SU-DHL-6 (cell line): ENCODE data around the gene ZNF224.

Experiments used
- H2AFZ ChIP-seq: fragments of 200-600 bp; sonication (generic); 2 replicates; pipeline ENCODE4 v1.6.1; 2014; ENCODE audit warnings: low read depth, mild to moderate bottlenecking, moderate library complexity, mixed read lengths, antibody characterized with exemption, low read length; ENCODE audit not compliant: severe bottlenecking
- H3F3A ChIP-seq: fragments of 200-600 bp; shearing (Covaris generic); 2 replicates; pipeline ENCODE4 v1.6.0; 2016; ENCODE audit warnings: antibody characterized with exemption, mild to moderate bottlenecking; ENCODE audit not compliant: insufficient read depth
- H3K27ac ChIP-seq: fragments of 200-600 bp; sonication (generic); 2 replicates; pipeline ENCODE4 v1.5.1; 2016; ENCODE audit warnings: low read depth, mild to moderate bottlenecking, low read length, moderate library complexity, mixed read lengths
- H3K27me3 ChIP-seq: fragments of 200-600 bp; sonication (generic), shearing (Covaris generic); 2 replicates; pipeline ENCODE4 v1.6.0; 2014; ENCODE audit warnings: mild to moderate bottlenecking, low read length
- H3K36me3 ChIP-seq: fragments of 200-600 bp; sonication (generic); 2 replicates; pipeline ENCODE4 v1.6.1; 2014; ENCODE audit warnings: mild to moderate bottlenecking, low read length, mixed read lengths
- H3K4me2 ChIP-seq: fragments of 300-600, 200-600 bp; shearing (Covaris generic), sonication (generic); 2 replicates; pipeline ENCODE4 v1.6.0; 2014; ENCODE audit warnings: low read length, low read depth, mild to moderate bottlenecking; ENCODE audit not compliant: poor library complexity, severe bottlenecking
- H3K4me3 ChIP-seq: fragments of 200-600 bp; sonication (generic); 2 replicates; pipeline ENCODE4 v1.5.1; 2014; ENCODE audit warnings: antibody characterized with exemption, low read length, mild to moderate bottlenecking, mixed read lengths; ENCODE audit not compliant: insufficient read depth, poor library complexity, severe bottlenecking
- H3K79me2 ChIP-seq: fragments of 200-600 bp; sonication (generic); 2 replicates; pipeline ENCODE4 v1.6.1; 2014; ENCODE audit warnings: mild to moderate bottlenecking, low read length, moderate library complexity; ENCODE audit not compliant: insufficient read depth
- H3K9ac ChIP-seq: fragments of 200-600 bp; sonication (generic); 2 replicates; pipeline ENCODE4 v1.7.0; 2014; ENCODE audit warnings: mild to moderate bottlenecking, low read length
- H3K9me2 ChIP-seq: fragments of 200-600 bp; sonication (generic); replicated peaks from 2 replicates; pipeline ENCODE4 v1.6.1; 2014; ENCODE audit warnings: low read length; ENCODE audit not compliant: insufficient read depth
- H3K9me3 ChIP-seq: fragments of 200-600 bp; sonication (generic); 2 replicates; pipeline ENCODE4 v1.6.1; 2014; ENCODE audit warnings: low read length, mixed read lengths; ENCODE audit not compliant: insufficient read depth
- H4K20me1 ChIP-seq: fragments of 200-600 bp; sonication (generic); 2 replicates; pipeline ENCODE4 v1.6.1; 2014; ENCODE audit warnings: low read depth, mild to moderate bottlenecking, antibody characterized with exemption, low read length, moderate library complexity, mixed read lengths
- EZH2phosphoT487 ChIP-seq: fragments of 200-600 bp; sonication (generic), shearing (Covaris generic); conservative IDR thresholded peaks from 2 replicates; pipeline ENCODE4 v1.6.1; 2018; ENCODE audit warnings: mild to moderate bottlenecking, antibody characterized with exemption, low read length, moderate library complexity, mixed read lengths
- TF ChIP-seq, protein P1 (sequence below): fragments of 200-600 bp; sonication (generic); IDR thresholded peaks from one replicate; pipeline ENCODE4 v1.5.1; 2017; ENCODE audit warnings: antibody characterized with exemption, mild to moderate bottlenecking, low read length, moderate library complexity; ENCODE audit not compliant: insufficient read depth, poor library complexity, severe bottlenecking

Gene ZNF224

GRCh38 chr19:44109458-44109857, 15.3 kb downstream of the ZNF224 start:
- TF ChIP-seq, protein P1, sequence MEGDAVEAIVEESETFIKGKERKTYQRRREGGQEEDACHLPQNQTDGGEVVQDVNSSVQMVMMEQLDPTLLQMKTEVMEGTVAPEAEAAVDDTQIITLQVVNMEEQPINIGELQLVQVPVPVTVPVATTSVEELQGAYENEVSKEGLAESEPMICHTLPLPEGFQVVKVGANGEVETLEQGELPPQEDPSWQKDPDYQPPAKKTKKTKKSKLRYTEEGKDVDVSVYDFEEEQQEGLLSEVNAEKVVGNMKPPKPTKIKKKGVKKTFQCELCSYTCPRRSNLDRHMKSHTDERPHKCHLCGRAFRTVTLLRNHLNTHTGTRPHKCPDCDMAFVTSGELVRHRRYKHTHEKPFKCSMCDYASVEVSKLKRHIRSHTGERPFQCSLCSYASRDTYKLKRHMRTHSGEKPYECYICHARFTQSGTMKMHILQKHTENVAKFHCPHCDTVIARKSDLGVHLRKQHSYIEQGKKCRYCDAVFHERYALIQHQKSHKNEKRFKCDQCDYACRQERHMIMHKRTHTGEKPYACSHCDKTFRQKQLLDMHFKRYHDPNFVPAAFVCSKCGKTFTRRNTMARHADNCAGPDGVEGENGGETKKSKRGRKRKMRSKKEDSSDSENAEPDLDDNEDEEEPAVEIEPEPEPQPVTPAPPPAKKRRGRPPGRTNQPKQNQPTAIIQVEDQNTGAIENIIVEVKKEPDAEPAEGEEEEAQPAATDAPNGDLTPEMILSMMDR = no peak
- no peak for TF ChIP-seq EZH2phosphoT487
- Histone ChIP-seq H4K20me1 (no peaks in the 10 kb centered on the region), H3K27ac (no peak overlapping the region), H2AFZ (no peak overlapping the region), H3K27me3 (no peaks in the 10 kb centered on the region), H3K4me2 (no peak overlapping the region), H3K36me3 (peaks cover 25% of the 10 kb centered on the region), H3K9me2 (no peaks in the 10 kb centered on the region), H3K9ac (no peak overlapping the region), H3K4me3 (no peak overlapping the region), H3K79me2 (peaks cover 5% of the 10 kb centered on the region; the same call in 1 of the 2 replicates), H3F3A (no peaks in the 10 kb centered on the region), H3K9me3 (peaks cover 28% of the 10 kb centered on the region; the same call in 1 of the 2 replicates)

DNA sequence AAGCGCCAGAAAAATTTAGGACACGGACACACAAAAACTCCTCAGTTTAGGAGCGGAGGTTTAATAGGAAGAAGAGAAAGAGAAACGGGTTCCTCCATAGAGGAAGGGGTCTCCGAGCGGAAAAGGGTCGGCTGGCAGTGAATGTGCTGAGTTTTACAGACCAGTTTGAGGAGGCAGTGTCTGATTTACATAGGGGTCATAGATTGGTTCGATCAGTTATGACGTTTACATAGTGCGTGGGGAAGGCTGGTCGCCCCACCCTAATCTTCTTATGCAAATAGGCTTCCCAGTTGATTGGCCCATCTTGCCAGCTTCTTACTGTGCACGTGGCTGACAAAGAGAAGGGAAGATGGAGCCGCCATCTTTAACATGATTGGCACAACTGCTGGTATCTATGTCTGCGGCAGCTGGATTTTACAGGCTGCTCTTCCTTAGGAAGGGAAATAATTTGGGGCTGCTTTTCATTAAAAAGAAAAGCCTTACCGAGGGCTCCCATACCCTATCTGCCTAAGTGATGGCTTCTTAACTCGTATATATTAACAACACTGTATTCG, 17.8 kb downstream of the ZNF224 start:
- Histone ChIP-seq H3K4me3 (peak overlapping the region; percentile 96), H3K36me3 (peaks cover 14% of the 10 kb centered on the region), H3F3A (no peaks in the 10 kb centered on the region), H3K27me3 (no peaks in the 10 kb centered on the region), H3K4me2 (peak overlapping the region; percentile 95), H3K9me3 (peaks cover 17% of the 10 kb centered on the region; the same call in 1 of the 2 replicates), H3K9me2 (no peaks in the 10 kb centered on the region), H4K20me1 (no peaks in the 10 kb centered on the region), H3K9ac (no peak overlapping the region), H3K79me2 (peaks cover 5% of the 10 kb centered on the region; the same call in 1 of the 2 replicates), H3K27ac (no peak overlapping the region), H2AFZ (no peak overlapping the region)
- TF ChIP-seq, protein P1 = no peak
- TF ChIP-seq EZH2phosphoT487 = no peak

GRCh38 chr19:44112802-44113137, 18.6 kb downstream of the ZNF224 start:
- Histone ChIP-seq H3K9me2 (no peaks in the 10 kb centered on the region), H3K9me3 (peaks cover 9% of the 10 kb centered on the region; the same call in 1 of the 2 replicates), H3K4me3 (peak overlapping the region; percentile 96), H3K4me2 (peak overlapping the region; percentile 95), H2AFZ (peak overlapping the region; percentile 99), H3K36me3 (peaks cover 7% of the 10 kb centered on the region), H3K27ac (no peak overlapping the region), H3K79me2 (peaks cover 5% of the 10 kb centered on the region; the same call in 1 of the 2 replicates), H3K9ac (peak overlapping the region; percentile 73), H3F3A (no peaks in the 10 kb centered on the region), H3K27me3 (no peaks in the 10 kb centered on the region), H4K20me1 (no peaks in the 10 kb centered on the region)
- TF ChIP-seq EZH2phosphoT487 = no peak
- TF ChIP-seq, protein P1 = no peak
